Liver (tissue), 3 donors: ENCODE data around the gene KLHL12.

Source experiments
- GABPA ChIP-seq, 2 donors: IDR thresholded peaks in 1 of 2; conservative IDR thresholded peaks in 1 of 2; 2 replicates each; pipeline ENCODE4 v1.6.1; 2016; ENCODE audit warnings: antibody characterized with exemption in 2 of 2, mild to moderate bottlenecking in 1 of 2, moderate library complexity in 1 of 2
- HNF4A ChIP-seq, 2 donors: conservative IDR thresholded peaks; 2 replicates each; pipeline ENCODE4 v1.6.1; 2016; ENCODE audit warnings: antibody characterized with exemption in 2 of 2, mild to moderate bottlenecking in 2 of 2
- HNF4G ChIP-seq: IDR thresholded peaks from 2 replicates; pipeline ENCODE4 v1.6.1; 2016; ENCODE audit warnings: antibody characterized with exemption
- JUND ChIP-seq, 2 donors: IDR thresholded peaks; 2 replicates each; pipeline ENCODE4 v1.6.1; 2016; ENCODE audit warnings: antibody characterized with exemption in 2 of 2
- RAD21 ChIP-seq, 2 donors: IDR thresholded peaks; 2 replicates each; pipeline ENCODE4 v1.6.1; 2016; ENCODE audit warnings: antibody characterized with exemption in 2 of 2, mild to moderate bottlenecking in 2 of 2
- RXRA ChIP-seq, 2 donors: IDR thresholded peaks; 2 replicates each; pipeline ENCODE4 v1.6.1; 2017 to 2018; ENCODE audit warnings: antibody characterized with exemption in 2 of 2, mild to moderate bottlenecking in 1 of 2
- TAF1 ChIP-seq: conservative IDR thresholded peaks from 2 replicates; pipeline ENCODE4 v1.6.1; 2016; ENCODE audit warnings: antibody characterized with exemption, mild to moderate bottlenecking
- YY1 ChIP-seq: IDR thresholded peaks from 2 replicates; pipeline ENCODE4 v1.6.1; 2016; ENCODE audit warnings: antibody characterized with exemption, mild to moderate bottlenecking
- TF ChIP-seq, protein P1 (sequence below): fragments of 150-350 bp; IDR thresholded peaks from 2 replicates; pipeline ENCODE4 v1.5.1; 2017; ENCODE audit warnings: improper control_type of control experiment, low read depth, low read length; ENCODE audit not compliant: missing input control
- TF ChIP-seq, protein P2 (sequence below): IDR thresholded peaks from 2 replicates; pipeline ENCODE4 v1.6.1; 2016; ENCODE audit warnings: antibody characterized with exemption, mild to moderate bottlenecking
- TF ChIP-seq, protein P3 (sequence below): IDR thresholded peaks from 2 replicates; pipeline ENCODE4 v1.6.1; 2016; ENCODE audit warnings: antibody characterized with exemption
- TF ChIP-seq, protein P4 (sequence below): IDR thresholded peaks from 2 replicates; pipeline ENCODE4 v1.6.1; 2016; ENCODE audit warnings: antibody characterized with exemption
- donor health status: healthy.
- donor health status: healthy.

DNA sequence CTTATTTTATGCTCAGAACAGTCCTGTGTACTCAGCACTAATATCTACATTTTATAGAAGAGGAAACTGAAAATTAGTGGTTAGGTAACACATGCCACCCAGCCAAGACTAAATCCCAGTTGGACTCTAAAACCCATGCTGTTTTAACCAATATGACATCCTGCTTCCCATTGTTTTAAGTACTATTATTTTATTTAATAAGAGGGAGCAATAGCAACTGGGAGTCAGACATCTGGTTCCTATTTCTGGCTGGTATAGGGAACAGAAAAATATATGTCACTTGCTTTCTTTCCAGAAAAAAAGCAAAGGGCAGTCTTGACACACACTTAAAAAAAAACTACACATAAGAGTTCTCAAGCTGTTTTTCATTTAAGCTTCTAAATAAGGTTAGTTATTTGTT lies 11.9 kb downstream of the KLHL12 start:
- TF ChIP-seq, protein P1, sequence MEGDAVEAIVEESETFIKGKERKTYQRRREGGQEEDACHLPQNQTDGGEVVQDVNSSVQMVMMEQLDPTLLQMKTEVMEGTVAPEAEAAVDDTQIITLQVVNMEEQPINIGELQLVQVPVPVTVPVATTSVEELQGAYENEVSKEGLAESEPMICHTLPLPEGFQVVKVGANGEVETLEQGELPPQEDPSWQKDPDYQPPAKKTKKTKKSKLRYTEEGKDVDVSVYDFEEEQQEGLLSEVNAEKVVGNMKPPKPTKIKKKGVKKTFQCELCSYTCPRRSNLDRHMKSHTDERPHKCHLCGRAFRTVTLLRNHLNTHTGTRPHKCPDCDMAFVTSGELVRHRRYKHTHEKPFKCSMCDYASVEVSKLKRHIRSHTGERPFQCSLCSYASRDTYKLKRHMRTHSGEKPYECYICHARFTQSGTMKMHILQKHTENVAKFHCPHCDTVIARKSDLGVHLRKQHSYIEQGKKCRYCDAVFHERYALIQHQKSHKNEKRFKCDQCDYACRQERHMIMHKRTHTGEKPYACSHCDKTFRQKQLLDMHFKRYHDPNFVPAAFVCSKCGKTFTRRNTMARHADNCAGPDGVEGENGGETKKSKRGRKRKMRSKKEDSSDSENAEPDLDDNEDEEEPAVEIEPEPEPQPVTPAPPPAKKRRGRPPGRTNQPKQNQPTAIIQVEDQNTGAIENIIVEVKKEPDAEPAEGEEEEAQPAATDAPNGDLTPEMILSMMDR: no peak
- TF ChIP-seq, protein P2, sequence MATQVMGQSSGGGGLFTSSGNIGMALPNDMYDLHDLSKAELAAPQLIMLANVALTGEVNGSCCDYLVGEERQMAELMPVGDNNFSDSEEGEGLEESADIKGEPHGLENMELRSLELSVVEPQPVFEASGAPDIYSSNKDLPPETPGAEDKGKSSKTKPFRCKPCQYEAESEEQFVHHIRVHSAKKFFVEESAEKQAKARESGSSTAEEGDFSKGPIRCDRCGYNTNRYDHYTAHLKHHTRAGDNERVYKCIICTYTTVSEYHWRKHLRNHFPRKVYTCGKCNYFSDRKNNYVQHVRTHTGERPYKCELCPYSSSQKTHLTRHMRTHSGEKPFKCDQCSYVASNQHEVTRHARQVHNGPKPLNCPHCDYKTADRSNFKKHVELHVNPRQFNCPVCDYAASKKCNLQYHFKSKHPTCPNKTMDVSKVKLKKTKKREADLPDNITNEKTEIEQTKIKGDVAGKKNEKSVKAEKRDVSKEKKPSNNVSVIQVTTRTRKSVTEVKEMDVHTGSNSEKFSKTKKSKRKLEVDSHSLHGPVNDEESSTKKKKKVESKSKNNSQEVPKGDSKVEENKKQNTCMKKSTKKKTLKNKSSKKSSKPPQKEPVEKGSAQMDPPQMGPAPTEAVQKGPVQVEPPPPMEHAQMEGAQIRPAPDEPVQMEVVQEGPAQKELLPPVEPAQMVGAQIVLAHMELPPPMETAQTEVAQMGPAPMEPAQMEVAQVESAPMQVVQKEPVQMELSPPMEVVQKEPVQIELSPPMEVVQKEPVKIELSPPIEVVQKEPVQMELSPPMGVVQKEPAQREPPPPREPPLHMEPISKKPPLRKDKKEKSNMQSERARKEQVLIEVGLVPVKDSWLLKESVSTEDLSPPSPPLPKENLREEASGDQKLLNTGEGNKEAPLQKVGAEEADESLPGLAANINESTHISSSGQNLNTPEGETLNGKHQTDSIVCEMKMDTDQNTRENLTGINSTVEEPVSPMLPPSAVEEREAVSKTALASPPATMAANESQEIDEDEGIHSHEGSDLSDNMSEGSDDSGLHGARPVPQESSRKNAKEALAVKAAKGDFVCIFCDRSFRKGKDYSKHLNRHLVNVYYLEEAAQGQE: no peak
- TF ChIP-seq GABPA (IDR thresholded peaks at IDR 0.05 in 1 of 2, conservative IDR thresholded peaks at IDR 0.05 in 1 of 2) (no peak), TAF1 (no peak), JUND (IDR thresholded peaks at IDR 0.05) (no peak), RAD21 (IDR thresholded peaks at IDR 0.05) (no peak), RXRA (IDR thresholded peaks at IDR 0.05) (no peak), HNF4G (no peak), YY1 (no peak), HNF4A (conservative IDR thresholded peaks at IDR 0.05) (no peak)
- TF ChIP-seq, protein P3, sequence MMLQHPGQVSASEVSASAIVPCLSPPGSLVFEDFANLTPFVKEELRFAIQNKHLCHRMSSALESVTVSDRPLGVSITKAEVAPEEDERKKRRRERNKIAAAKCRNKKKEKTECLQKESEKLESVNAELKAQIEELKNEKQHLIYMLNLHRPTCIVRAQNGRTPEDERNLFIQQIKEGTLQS: no peak
- TF ChIP-seq, protein P4, sequence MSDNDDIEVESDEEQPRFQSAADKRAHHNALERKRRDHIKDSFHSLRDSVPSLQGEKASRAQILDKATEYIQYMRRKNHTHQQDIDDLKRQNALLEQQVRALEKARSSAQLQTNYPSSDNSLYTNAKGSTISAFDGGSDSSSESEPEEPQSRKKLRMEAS: no peak
